GM21717 (cell line): ENCODE results near the gene FBXO34.
"Not testable (repeated sequence)": the region's sequence is repeated elsewhere in the genome, so short reads cannot be mapped to it uniquely, and the experiment has no call there.

Source experiments
- ATAC-seq: cut with Tn5 transposase; IDR thresholded peaks from one replicate; pipeline ENCODE4 v1.9.1; 2021; ENCODE audit warnings: mild to moderate bottlenecking, moderate library complexity; ENCODE audit not compliant: unreplicated experiment

FBXO34 gene

DNA sequence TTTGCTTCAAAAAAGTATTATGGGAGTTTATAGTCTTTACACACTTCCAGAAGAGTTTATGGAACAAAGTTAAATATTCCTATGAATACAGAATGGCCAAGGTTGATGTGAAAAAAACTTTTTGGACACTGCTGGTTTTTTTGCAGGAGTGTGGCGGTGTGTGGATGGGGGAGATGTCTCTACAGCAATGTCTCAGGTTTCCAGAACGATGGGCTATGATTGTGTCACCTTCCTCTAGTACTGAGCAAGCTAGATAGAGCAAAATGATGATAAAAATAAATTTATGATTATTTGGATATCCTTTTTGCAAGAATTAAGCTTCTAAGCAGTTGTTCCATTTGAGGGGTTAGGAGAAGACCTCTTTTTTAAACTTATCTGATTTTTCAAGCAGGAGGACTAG lies 37.9 kb downstream of the FBXO34 start:
- no peak for ATAC-seq

DNA sequence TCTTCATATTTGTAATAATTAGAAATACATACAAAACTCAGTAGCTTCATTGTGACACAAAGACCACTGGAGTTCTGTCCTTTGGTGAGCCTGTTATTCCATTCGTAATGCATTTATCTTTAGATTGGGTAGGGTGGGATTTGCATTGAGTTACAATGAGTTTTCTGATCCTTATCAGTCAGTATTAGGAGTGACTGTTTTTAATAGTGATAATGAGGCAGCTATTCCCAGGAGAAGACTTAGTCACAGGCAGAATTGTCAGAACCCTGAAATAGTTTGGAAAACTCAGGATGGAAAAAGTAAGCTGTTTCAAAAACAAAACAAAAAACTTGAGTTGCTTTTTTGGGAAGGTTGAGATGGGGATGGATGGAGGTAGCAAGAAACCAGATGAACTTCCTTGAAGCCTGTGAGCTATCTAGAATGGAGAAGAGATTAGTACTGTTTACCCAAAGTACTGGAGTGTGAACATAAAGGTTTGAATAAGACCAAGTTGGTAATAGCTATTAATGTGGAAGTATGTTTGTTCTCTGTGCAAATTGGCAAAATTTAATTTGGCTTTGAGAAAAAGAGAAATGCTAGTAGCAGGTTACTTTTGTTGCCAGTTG lies 38.6 kb downstream of the FBXO34 start:
- no peak for ATAC-seq

DNA sequence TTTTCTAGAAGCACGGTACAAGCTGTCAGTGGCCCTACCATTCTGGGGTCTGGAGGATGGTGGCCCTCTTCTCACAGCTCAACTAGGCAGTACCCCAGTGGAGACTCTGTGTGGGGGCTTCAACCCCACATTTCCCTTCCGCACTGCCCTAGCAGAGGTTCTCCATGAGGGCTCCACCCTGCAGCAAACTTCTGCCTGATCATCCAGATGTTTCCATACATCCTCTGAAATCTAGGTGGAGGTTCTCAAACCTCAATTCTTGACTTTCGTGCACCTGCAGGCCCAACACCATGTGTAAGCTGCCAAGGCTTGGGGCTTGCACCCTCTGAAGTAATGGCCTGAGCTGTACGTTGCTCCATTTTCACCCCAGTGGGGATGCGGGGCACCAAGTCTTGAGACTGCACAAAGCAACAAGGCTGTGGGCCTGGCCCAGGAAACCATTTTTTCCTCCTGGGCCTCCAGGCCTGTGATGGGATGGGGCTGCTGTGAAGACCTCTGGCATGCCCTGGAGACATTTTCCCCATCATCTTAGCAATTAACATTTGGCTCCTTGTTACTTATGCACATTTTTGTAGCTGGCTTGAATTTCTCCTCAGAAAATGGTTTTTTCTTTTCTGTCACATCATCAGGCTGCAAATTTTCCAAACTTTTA lies 41.3 kb downstream of the FBXO34 start:
- not testable (repeated sequence) for ATAC-seq

DNA sequence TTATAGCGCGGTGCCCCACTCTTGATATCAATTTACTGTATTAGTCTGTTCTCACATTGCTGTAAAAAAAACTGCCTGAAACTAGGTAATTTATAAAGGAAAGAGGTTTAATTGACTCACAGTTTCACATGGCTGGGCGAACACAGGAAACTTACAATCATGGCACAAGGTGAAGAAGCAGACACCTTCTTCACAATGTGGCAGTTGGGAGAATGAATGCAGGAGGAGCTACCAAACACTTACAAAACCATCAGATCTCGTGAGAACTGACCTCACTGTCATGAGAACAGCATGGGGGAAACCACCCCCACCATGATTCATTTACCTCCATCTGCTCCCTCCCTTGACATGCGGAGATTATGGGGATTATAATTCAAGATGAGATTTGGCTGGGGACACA lies 42.3 kb downstream of the FBXO34 start:
- no peak for ATAC-seq

DNA sequence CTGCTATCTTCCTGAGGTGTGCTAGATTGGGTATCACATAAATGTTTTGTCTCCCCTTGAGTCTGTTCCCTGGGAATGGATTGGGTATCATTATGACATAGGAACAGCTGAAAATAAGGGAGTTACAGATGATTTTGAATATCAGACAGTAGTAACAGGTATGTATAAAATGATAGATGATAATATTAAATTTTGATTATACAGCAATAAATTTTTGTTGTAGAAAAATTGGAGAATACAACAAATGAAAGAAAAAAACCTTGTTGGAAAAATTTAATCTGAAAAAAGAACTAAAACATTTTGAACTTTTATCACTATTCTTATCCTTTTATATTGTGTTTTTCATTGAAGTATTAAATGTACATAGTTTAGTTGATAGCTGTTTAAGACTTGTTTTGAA lies 43.2 kb downstream of the FBXO34 start:
- ATAC-seq = no peak

DNA sequence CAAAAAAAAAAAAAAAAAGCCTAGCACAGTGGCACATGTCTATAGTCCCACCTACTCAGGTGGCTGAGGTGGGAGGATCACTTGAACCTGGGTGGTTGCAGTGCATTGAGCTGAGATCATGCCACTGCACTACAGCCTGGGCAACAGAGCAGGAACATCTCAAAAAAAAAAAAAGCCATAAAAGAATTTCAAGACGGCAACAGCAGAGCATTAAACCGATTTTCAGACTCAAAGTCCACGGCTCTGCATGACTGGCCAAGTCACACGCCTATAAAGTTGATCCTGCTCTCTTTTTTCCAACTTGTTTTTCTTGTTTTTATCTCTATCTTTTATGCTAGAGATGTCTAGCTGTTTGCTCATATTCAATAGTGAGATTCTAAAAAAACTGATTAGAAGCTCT lies 45.3 kb downstream of the FBXO34 start:
- no peak for ATAC-seq

DNA sequence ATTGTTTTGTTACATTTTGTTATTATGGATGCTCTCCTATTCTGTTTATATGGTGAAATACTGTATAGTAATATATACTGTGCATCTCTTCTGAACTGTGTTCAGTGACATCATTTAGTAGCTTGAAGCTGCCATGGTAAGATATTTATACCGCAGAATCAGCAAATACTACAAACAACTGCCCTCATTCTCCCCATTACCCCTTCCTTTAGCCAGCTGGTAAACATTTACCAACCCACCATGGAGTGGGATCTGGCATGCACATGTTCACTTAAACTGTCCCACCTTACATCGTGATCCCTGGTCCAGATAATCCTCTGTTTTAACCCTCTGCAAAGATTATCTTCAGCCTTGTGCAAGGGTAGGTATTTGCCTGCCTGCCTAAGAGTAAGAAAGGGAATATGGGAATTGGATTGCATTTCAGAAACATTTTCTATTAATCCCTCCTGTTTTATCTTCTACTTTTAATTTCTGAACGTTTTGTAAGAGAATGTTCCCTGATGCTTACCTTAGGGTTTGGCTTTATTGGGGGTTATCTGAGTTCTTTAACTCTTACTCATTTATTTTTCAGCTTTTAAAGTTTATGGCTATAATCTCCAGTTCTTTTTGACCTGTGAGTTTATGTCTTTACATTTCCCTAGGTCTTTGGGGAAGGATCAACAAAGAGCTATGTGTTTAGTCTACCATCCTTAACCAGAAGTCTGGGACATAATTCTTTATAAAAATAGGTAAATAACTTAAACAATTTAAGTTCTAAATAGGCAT lies 46.5 kb downstream of the FBXO34 start:
- no peak for ATAC-seq

DNA sequence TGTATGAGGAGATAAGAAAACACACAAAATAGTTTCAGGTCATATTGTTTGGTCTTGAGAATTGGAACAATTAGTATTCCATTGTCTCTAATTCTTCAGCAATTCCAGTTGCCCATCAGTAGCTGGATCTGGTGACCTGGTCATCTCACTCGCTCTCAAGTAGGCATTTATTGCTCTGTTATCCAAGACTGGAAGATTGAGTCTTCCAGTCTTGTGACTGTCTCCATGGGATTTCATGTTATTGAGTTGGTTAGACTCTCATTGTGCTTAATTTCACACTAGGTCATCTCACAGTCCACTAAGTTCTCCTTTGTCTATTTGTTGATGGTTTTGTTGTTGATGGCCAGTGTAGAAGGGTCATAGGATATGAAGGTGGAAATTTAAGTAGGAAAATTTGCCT lies 47.5 kb downstream of the FBXO34 start:
- no peak for ATAC-seq

DNA sequence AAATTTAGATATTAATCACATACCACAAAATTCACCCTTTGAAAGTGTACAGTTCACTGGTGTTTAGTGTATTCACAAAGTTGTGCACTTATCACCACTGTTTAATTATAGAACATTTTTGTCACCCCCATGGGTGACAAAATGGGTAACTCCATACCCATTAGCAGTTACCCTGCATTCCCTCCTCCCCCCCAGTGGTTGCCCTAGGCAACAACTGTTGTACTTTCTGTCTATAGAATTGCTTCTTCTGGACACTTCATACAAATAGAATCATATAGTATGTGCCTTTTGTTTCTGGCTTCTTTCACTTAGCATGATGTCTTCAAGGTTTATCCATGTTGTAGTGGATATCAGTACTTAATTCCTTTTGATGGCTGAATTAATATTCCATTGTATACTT lies 52.7 kb downstream of the FBXO34 start:
- ATAC-seq = no peak

DNA sequence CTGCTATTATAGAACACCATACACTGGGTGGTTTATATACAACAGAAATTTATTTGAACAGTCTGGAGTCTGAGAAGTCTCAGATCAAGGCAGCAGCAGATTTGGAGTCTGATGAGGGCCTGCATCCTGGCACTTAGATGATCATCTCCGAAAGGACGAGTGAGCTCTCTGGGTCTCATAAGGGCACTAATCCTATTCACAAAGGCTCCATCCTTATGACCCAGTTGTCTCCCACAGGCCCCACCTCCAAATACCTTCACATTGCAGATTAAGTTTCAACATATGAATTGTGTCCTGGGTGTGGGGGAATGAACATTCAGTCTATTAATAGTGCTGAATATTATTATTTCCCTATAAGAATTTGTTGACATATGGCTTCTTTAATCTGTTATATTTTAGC lies 53.6 kb downstream of the FBXO34 start:
- ATAC-seq = no peak

DNA sequence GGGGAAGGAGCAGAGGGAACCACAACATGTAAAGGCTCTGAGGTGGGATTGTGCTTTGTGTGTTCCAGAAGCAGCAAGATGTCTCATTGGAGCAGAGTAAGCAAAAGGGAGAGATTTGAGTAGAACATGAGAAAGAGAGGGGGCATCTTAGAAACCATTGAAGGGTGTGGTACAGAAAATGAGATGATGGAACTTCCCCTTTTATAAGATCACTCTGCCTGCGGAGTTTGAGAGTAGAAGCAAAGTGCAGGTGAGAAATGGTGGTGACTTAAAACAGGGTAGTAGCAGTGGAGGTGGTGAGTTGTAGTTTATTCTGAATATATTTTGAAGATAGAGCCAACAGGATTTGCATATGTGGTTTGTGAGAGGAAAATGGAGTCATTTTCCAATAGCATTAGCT lies 56.0 kb downstream of the FBXO34 start:
- ATAC-seq = peak; percentile 84

DNA sequence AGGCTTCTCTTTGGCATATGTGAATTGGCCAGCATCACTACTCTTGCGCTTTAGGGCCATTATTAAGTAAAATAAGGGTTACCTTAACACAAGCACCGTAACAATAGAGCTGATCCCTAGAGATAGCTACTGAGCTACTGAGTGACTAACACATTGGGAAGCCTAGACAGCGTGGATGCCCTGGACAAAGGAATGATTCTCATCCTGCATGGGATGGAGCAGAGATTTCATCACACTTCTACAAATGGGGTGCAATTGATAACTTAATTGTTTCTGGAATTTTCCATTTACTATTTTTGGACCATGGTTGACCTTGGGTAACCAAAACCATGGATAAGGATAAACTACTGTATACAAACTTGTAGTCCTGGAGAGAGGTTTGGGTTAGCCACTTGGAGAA lies 57.1 kb downstream of the FBXO34 start:
- no peak for ATAC-seq

DNA sequence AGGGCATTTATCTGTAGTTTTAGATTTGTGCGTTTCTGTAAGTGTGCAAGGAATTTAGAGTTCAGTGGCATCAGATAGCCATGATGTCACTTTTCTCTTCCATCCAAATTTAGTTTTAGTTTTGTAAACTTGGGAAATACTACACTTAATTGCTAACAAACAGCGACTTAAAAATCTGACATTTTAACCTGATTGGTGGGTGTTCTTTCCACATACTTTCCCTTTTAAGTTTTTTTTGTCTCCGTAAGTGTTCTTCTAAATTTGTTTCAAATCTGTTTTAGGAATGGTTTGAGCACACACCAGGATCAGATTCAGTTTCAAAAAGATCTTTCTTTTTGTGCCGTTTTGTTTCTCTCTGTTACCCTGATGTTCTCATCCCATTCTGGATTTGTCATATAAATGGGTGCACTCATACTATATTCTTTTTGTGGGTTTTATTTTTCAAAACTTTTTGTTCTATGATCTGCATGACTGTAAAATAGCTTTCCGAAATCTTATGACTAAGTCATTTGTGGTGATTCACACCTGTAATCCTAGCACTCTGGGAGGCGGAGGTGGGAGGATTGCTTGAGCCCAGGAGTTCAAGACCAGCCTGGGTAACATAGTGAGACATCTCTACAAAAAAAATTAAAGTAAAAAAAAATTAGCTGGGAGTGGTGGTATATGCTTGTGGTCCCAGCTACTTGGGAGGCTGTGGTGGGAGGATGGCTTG lies 58.9 kb downstream of the FBXO34 start:
- ATAC-seq = no peak

DNA sequence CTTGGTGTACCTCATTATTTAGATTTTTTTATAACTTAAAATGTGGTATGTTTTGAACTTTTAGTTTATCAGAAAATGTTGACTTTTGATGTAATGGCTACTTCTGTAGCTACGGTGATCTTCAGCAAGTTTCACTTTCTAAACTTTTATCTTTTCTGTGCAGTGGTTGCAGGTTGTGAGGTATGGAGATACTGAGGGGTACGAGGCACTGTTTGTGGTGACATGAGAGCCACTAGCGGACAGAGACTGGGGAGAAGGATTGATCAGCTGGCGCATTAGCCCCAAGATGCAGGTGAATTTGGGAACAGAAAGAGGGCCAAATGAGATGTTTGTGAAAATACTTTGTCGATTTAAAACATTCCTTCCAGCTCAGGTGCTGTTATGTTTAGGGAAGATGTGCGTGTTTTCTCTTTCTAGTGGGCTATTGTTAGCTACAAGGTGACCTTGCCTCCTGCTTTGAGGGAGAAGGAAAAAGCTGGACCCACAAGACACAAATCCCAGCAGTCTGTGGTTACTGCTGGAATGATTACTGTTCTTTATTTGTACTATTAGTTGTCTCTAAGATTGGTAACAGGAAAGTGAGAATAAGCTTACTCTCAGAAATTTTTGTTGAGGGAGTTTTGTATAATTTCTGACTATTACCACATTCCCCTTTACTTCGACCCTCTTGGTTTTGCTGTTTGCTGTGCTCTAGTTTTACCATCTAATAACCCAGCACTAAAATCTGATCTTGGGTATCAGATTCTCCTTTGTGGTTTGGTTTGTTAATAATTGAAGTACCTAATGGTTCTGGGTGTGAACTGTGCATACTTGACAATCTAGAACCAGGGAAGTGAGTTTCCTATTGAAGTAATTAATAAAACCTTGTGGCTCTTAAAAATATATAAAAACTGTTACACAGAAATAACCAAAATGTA lies 61.7 kb downstream of the FBXO34 start:
- peak; percentile 43 for ATAC-seq

DNA sequence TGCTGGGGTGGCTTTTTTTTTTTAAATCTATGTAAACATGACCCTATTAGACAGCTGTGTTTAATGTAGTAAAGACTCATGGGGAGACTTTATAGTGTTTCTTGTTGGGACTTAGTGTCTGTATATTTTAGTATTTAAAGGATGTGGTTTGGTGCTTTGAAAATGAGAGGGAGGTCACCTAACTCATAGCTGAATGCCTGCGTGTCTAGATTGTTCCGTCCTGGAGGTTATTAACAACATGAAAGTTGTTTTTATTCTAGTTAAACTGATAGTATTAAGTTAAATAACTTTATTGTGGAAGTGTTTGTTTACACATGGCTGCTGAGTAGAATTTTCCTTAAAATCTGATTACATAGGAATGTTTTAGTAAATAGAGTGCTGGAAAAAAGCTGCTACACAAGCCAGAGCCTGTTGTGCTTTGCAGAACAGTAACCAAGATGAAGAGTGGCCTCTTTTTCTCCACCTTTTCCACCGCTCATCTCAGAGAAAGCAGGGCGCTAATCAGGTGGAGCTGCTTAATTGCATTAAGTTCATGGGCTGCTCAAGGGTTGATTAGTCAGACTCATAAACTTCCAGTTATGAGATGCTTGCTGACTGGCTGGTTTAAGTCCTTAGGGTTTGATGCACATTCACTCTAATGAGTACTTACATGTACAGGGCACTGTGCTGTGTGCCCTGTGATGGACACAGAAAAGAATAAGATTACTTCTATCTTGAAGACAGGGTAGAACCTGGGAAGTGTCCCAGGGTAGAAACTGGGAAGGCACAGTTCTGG lies 62.7 kb downstream of the FBXO34 start:
- peak; percentile 56 for ATAC-seq

DNA sequence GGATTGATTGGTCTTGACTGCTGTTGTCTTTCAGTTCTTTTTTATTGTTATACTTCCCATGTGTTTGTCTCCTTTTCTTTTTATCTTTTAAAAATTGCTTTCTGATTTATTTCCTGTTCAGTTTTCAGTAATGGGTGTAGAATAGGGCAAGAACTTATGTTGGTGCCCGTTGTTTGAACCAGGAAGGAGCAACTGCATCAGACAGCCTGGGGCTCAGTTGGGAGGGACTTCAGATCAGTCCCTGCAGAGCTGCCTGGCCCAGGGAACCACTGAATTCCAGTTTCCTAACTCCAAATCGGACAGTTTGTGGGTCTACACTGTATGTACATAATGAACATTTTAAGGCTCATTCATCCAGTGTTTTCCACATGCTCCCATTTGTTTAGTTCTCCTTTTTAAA lies 64.9 kb downstream of the FBXO34 start:
- ATAC-seq = no peak

DNA sequence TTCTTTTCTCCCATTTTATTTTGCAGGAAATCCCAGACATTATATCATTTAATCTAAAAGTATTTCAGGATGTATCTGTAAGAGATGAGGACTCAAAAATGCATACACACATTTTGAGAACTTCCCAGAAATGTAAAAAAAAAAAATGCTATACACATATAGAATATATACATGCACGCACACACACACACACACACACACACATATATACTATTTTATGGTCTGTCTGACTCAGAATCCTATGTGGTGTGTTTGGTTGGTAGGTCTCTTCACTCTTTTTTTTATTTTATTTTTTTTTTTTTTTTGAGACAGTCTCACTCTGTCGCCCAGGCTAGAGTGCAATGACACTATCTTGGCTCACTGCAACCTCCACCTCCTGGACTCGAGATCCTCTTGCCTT lies 65.5 kb downstream of the FBXO34 start:
- ATAC-seq = no peak

DNA sequence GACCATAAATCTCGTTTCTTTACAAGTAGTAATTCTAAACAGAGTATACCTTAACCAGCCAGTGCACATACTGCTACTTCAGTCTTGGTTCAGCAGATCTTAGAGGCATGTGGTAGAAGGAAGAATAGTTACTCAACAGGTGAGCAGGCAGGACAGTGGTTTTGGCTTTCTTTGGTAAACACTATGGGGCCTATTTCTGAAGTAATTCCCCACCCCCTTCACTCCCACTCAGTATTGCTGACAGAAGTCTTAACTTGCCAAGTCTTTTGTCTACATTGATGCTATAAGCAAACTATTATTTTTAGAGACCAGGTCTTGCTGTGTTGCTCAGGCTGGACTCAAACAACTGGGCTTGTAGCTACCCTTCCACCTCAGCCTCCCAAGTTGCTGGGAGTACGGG lies 68.5 kb downstream of the FBXO34 start:
- peak; percentile 77 for ATAC-seq

DNA sequence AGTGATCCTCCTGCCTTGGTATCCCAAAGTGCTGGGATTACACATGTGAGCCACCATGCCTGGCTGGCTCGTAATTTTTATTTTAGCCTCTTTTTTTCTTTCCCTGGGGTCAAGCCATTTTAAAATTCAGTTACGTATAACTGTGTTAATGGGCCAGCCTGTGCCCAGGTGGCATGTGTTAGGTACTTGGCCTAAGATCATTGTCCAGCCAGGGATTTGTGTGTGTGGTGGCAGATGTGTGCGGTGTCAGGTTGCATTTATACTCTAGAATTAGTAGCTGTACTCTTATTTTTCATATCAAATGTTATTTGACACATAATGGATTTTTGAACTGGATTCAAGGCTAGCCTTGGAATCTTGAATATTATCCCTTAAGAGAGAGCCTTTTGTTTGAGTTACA lies 69.3 kb downstream of the FBXO34 start:
- ATAC-seq = no peak

DNA sequence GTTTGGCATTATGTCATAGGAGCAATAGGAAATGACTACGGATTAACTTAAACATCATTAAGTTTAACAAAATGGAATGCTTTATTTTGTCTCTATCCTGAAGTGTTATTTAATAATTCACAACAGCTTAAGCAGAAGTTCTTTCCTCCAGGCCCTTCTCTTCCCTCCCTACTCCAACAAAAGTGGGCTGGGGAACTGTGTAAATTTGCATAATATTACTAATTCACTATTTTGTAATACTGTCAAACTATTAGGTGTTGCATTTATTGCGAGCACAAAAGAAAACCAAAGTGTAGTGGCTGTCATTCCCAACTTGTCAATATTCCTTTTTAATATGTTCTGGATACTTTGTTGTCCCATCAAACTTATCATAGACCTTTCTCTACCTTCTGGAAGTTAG lies 70.6 kb downstream of the FBXO34 start:
- no peak for ATAC-seq
